HEK293 (cell line): ENCODE measurements around the gene VDR.
A peak's percentile ranks its signal among the peaks of the same experiment; 100 is the strongest.

Experiments used
- CTCF ChIA-PET: fragments of 350-600 bp; formaldehyde crosslinking; extraction: SDS; loops from one replicate; lab custom pipeline; 2021; ENCODE audit warnings: antibody characterized with exemption; lab: Yijun Ruan, JAX
- POLR2A ChIA-PET: fragments of 300-600 bp; formaldehyde crosslinking; extraction: SDS; loops from one replicate; lab custom pipeline; 2020; ENCODE audit warnings: antibody characterized with exemption, inconsistent platforms; lab: Yijun Ruan, JAX
- H3K27ac ChIP-seq: fragments of 200-500 bp; sonication (Bioruptor generic); 2 replicates; pipeline ENCODE4 v1.5.1; 2014; ENCODE audit warnings: low read depth, low read length, control low read depth, inconsistent platforms; ENCODE audit errors: extremely low read depth
- H3K36me3 ChIP-seq, 2 experiments: fragments of 200-500 bp in 1 of 2; sonication (Bioruptor generic) in 1 of 2; 1 replicate in 1 of 2; 2 replicates in 1 of 2; pipeline ENCODE4 v1.5.1; 2014 to 2017; ENCODE audit warnings: inconsistent platforms in 2 of 2, low read length in 2 of 2; ENCODE audit not compliant: control insufficient read depth in 2 of 2, insufficient read depth in 1 of 2
- H3K4me1 ChIP-seq: fragments of 200-500 bp; sonication (Bioruptor generic); 2 replicates; pipeline ENCODE4 v1.5.1; 2014; ENCODE audit warnings: mild to moderate bottlenecking, low read length, inconsistent platforms; ENCODE audit not compliant: control insufficient read depth, insufficient read depth
- H3K4me3 ChIP-seq: 2 replicates; pipeline ENCODE4 v1.5.1; 2011; ENCODE audit warnings: low read depth, mild to moderate bottlenecking, control low read depth, low read length, moderate library complexity
- H3K9me3 ChIP-seq: fragments of 200-500 bp; sonication (Bioruptor generic); 2 replicates; pipeline ENCODE4 v1.5.1; 2014; ENCODE audit warnings: low read depth, low read length, inconsistent platforms; ENCODE audit not compliant: control insufficient read depth, insufficient read depth
- BCL11A ChIP-seq: fragments of 450-650 bp; formaldehyde crosslinking; IDR thresholded peaks from 2 replicates; pipeline ENCODE4 v1.5.1; 2016; ENCODE audit warnings: low read depth, missing biosample characterization, missing genetic modification characterization
- BCL11B ChIP-seq: fragments of 450-650 bp; formaldehyde crosslinking; IDR thresholded peaks from 2 replicates; pipeline ENCODE4 v1.5.1; 2016; ENCODE audit warnings: low read depth, missing biosample characterization, missing genetic modification characterization
- EGR2 ChIP-seq: fragments of 450-650 bp; formaldehyde crosslinking; IDR thresholded peaks from 2 replicates; pipeline ENCODE4 v1.5.1; 2016; ENCODE audit warnings: low read depth, missing biosample characterization, missing genetic modification characterization
- GLIS1 ChIP-seq: fragments of 450-650 bp; formaldehyde crosslinking; IDR thresholded peaks from 2 replicates; pipeline ENCODE4 v1.5.1; 2016; ENCODE audit warnings: missing biosample characterization, missing genetic modification characterization
- OSR2 ChIP-seq: fragments of 450-650 bp; formaldehyde crosslinking; IDR thresholded peaks from 2 replicates; pipeline ENCODE4 v1.5.1; 2016; ENCODE audit warnings: missing biosample characterization, missing genetic modification characterization
- PATZ1 ChIP-seq: fragments of 450-650 bp; formaldehyde crosslinking; IDR thresholded peaks from 2 replicates; pipeline ENCODE4 v1.5.1; 2016; ENCODE audit warnings: missing biosample characterization, missing genetic modification characterization
- REST ChIP-seq: fragments of 450-650 bp; formaldehyde crosslinking; IDR thresholded peaks from 2 replicates; pipeline ENCODE4 v1.5.1; 2016; ENCODE audit warnings: missing biosample characterization, missing genetic modification characterization
- ZBTB1 ChIP-seq: fragments of 450-650 bp; formaldehyde crosslinking; IDR thresholded peaks from 2 replicates; pipeline ENCODE4 v1.5.1; 2016; ENCODE audit warnings: missing biosample characterization, missing genetic modification characterization
- ZBTB11 ChIP-seq: fragments of 450-650 bp; formaldehyde crosslinking; conservative IDR thresholded peaks from 2 replicates; pipeline ENCODE4 v1.5.1; 2016; ENCODE audit warnings: low read depth, missing biosample characterization, missing genetic modification characterization
- ZBTB17 ChIP-seq: fragments of 450-650 bp; formaldehyde crosslinking; IDR thresholded peaks from 2 replicates; pipeline ENCODE4 v1.5.1; 2016; ENCODE audit warnings: missing biosample characterization, missing genetic modification characterization
- ZIC2 ChIP-seq: fragments of 450-650 bp; formaldehyde crosslinking; IDR thresholded peaks from 2 replicates; pipeline ENCODE4 v1.5.1; 2016; ENCODE audit warnings: missing biosample characterization, missing genetic modification characterization
- ZNF223 ChIP-seq: fragments of 450-650 bp; formaldehyde crosslinking; IDR thresholded peaks from 2 replicates; pipeline ENCODE4 v1.5.1; 2016; ENCODE audit warnings: missing biosample characterization, missing genetic modification characterization
- ZNF248 ChIP-seq: fragments of 450-650 bp; formaldehyde crosslinking; IDR thresholded peaks from 2 replicates; pipeline ENCODE4 v1.5.1; 2017; ENCODE audit warnings: missing biosample characterization, missing genetic modification characterization
- ZNF266 ChIP-seq: fragments of 450-650 bp; formaldehyde crosslinking; IDR thresholded peaks from 2 replicates; pipeline ENCODE4 v1.5.1; 2016; ENCODE audit warnings: missing biosample characterization, missing genetic modification characterization, low read depth
- ZNF292 ChIP-seq: fragments of 450-650 bp; formaldehyde crosslinking; IDR thresholded peaks from 2 replicates; pipeline ENCODE4 v1.5.1; 2016; ENCODE audit warnings: low read depth, missing biosample characterization, missing genetic modification characterization, borderline replicate concordance
- ZNF404 ChIP-seq: fragments of 450-650 bp; formaldehyde crosslinking; IDR thresholded peaks from 2 replicates; pipeline ENCODE4 v1.5.1; 2017; ENCODE audit warnings: missing biosample characterization, missing genetic modification characterization
- ZNF473 ChIP-seq: fragments of 450-650 bp; formaldehyde crosslinking; IDR thresholded peaks from 2 replicates; pipeline ENCODE4 v1.5.1; 2017; ENCODE audit warnings: missing biosample characterization, missing genetic modification characterization
- ZNF624 ChIP-seq: fragments of 450-650 bp; formaldehyde crosslinking; IDR thresholded peaks from 2 replicates; pipeline ENCODE4 v1.5.1; 2017; ENCODE audit warnings: missing biosample characterization, missing genetic modification characterization
- ZNF626 ChIP-seq: fragments of 450-650 bp; sonication (Bioruptor Pico); formaldehyde crosslinking; IDR thresholded peaks from 2 replicates; pipeline ENCODE4 v1.5.1; 2018; ENCODE audit warnings: missing biosample characterization, missing genetic modification characterization, inconsistent platforms
- ZNF658 ChIP-seq: fragments of 450-650 bp; formaldehyde crosslinking; IDR thresholded peaks from 2 replicates; pipeline ENCODE4; 2016; ENCODE audit warnings: missing biosample characterization, missing genetic modification characterization
- ZNF677 ChIP-seq: fragments of 450-650 bp; IDR thresholded peaks from 2 replicates; pipeline ENCODE4 v1.5.0; 2018; ENCODE audit warnings: missing biosample characterization, mild to moderate bottlenecking, missing genetic modification characterization, moderate library complexity
- ZNF837 ChIP-seq: fragments of 450-650 bp; formaldehyde crosslinking; IDR thresholded peaks from 2 replicates; pipeline ENCODE4 v1.5.1; 2016; ENCODE audit warnings: missing biosample characterization, missing genetic modification characterization
- TF ChIP-seq, protein P1 (sequence below): fragments of 450-650 bp; formaldehyde crosslinking; IDR thresholded peaks from 2 replicates; pipeline ENCODE4 v1.5.1; 2016; ENCODE audit warnings: missing biosample characterization, missing genetic modification characterization, low read depth
- TF ChIP-seq, protein P2 (sequence below): fragments of 450-650 bp; formaldehyde crosslinking; IDR thresholded peaks from 2 replicates; pipeline ENCODE4 v1.5.1; 2016; ENCODE audit warnings: missing biosample characterization, missing genetic modification characterization

Gene VDR

GRCh38 chr12:47903927-47904712 lies 674 bp downstream of the VDR start (continued):
- TF ChIP-seq ZNF473 (tag by site-specific recombination): no peak
- no peak for TF ChIP-seq ZNF266 (tag by site-specific recombination)
- TF ChIP-seq, all 188 proteins: peak for 23

DNA sequence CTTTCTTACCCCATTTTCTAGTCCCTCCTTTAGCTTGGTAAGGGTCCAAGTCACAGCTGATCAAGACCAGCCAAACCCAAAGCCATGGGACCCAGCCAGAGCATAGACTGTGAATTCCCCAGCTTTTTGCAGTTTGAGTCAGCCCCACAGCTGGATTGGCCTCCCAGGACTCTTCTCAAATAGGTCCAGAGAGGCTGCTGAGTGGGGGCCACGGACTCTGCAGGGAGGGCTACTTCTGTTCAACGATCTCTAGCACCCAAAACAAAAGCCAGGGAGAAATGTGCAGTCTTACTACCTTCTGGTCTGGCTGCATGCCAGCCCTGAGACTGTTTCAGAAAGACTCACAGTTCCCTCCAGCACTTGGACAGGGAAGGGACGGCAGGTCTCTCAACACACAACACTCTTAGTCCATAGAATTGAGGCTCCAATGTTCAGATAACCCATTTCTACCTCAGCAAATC lies 1.6 kb downstream of the VDR start:
- Histone ChIP-seq H3K4me1 (peaks cover 14% of the 10 kb centered on the region), H3K9me3 (no peaks in the 10 kb centered on the region), H3K4me3 (no peak overlapping the region), H3K36me3 (no peaks in the 10 kb centered on the region), H3K27ac (no peak overlapping the region)
- ChIA-PET POLR2A (interaction anchor here (0.7 kb wide), 1 partner anchor 870 kb away, joined by 3 read pairs; no protein-coding TSS in a partner anchor), CTCF (no interaction called here)
- TF ChIP-seq ZNF837 (tag by site-specific recombination) (no peak), ZNF624 (tag by site-specific recombination) (no peak), ZNF677 (tag by site-specific recombination) (no peak), PATZ1 (no peak), REST (tag by site-specific recombination) (peak; percentile 83), OSR2 (tag by site-specific recombination) (no peak), BCL11A (no peak), ZNF223 (tag by site-specific recombination) (no peak), ZBTB1 (tag by site-specific recombination) (no peak), BCL11B (tag by site-specific recombination) (no peak), GLIS1 (tag by site-specific recombination) (peak; percentile 55; the same call in 1 of the 2 replicates), ZNF658 (no peak), ZBTB17 (tag by site-specific recombination) (no peak), ZIC2 (0 out of 2 replicates have a peak, but pooled peaks have one; percentile 20), ZNF626 (tag by site-specific recombination) (no peak), EGR2 (tag by site-specific recombination) (no peak), ZBTB11 (tag by site-specific recombination) (no peak), ZNF266 (tag by site-specific recombination) (peak; percentile 51; the same call in 1 of the 2 replicates), ZNF292 (tag by site-specific recombination) (no peak), ZNF248 (tag by site-specific recombination) (no peak), ZNF404 (tag by site-specific recombination) (no peak)
- TF ChIP-seq, protein P1, sequence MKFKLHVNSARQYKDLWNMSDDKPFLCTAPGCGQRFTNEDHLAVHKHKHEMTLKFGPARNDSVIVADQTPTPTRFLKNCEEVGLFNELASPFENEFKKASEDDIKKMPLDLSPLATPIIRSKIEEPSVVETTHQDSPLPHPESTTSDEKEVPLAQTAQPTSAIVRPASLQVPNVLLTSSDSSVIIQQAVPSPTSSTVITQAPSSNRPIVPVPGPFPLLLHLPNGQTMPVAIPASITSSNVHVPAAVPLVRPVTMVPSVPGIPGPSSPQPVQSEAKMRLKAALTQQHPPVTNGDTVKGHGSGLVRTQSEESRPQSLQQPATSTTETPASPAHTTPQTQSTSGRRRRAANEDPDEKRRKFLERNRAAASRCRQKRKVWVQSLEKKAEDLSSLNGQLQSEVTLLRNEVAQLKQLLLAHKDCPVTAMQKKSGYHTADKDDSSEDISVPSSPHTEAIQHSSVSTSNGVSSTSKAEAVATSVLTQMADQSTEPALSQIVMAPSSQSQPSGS (tag by site-specific recombination): no peak
- TF ChIP-seq, protein P2, sequence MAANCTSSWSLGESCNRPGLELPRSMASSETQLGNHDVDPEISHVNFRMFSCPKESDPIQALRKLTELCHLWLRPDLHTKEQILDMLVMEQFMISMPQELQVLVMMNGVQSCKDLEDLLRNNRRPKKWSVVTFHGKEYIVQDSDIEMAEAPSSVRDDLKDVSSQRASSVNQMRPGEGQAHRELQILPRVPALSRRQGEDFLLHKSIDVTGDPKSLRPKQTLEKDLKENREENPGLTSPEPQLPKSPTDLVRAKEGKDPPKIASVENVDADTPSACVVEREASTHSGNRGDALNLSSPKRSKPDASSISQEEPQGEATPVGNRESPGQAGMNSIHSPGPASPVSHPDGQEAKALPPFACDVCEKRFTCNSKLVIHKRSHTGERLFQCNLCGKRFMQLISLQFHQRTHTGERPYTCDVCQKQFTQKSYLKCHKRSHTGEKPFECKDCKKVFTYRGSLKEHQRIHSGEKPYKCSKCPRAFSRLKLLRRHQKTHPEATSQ (tag by site-specific recombination): no peak
